ENCODE data around the gene GLYR1.

- TF ChIP-seq POLR2AphosphoS5 (IDR thresholded peaks at IDR 0.05): no peak
- TF ChIP-seq, protein P1, sequence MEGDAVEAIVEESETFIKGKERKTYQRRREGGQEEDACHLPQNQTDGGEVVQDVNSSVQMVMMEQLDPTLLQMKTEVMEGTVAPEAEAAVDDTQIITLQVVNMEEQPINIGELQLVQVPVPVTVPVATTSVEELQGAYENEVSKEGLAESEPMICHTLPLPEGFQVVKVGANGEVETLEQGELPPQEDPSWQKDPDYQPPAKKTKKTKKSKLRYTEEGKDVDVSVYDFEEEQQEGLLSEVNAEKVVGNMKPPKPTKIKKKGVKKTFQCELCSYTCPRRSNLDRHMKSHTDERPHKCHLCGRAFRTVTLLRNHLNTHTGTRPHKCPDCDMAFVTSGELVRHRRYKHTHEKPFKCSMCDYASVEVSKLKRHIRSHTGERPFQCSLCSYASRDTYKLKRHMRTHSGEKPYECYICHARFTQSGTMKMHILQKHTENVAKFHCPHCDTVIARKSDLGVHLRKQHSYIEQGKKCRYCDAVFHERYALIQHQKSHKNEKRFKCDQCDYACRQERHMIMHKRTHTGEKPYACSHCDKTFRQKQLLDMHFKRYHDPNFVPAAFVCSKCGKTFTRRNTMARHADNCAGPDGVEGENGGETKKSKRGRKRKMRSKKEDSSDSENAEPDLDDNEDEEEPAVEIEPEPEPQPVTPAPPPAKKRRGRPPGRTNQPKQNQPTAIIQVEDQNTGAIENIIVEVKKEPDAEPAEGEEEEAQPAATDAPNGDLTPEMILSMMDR (IDR thresholded peaks at IDR 0.05): no peak
Observed at GRCh38 chr16:4778050-4778392, 69.1 kb downstream of the GLYR1 start.
